ENCODE measurements around the gene ZNF705A.
"Not testable (repeated sequence)": the region's sequence is repeated elsewhere in the genome, so short reads cannot be mapped to it uniquely, and the experiment has no call there.

Gene ZNF705A

GRCh38 chr12:8226355-8226754 lies 69.5 kb downstream of the ZNF705A start:
- no peak overlapping the region for H3K4me3 ChIP-seq (replicated peaks in 1 of 2; ENCODE audit: low read depth in 2 of 2, low read length in 2 of 2)
- no peak for DNase-seq (ENCODE audit: low read depth in 2 of 2)
- no peak for TF ChIP-seq CTCF (IDR thresholded peaks at IDR 0.05; ENCODE audit: low read depth, low read length)

- peak within 1 kb of the TSS; percentile 22 to 33 for H3K4me3 ChIP-seq (replicated peaks in 1 of 2; ENCODE audit: low read depth in 2 of 2, low read length in 2 of 2)
Observed at GRCh38 chr12:8226992-8227731, 70.3 kb downstream of the ZNF705A start, which contains the start of gene FAM90A1. Gene FAM90A1 (minus strand): TSS chr12:8227618. CDS start chr12:8224832, 2,786 bp downstream.

GRCh38 chr12:8227732-8228077 lies 70.9 kb downstream of the ZNF705A start:
- peak overlapping the region; percentile 22 to 33 for H3K4me3 ChIP-seq (replicated peaks in 1 of 2; ENCODE audit: low read depth in 2 of 2, low read length in 2 of 2)
- DNase-seq (ENCODE audit: low read depth in 2 of 2), result not testable (repeated sequence)

More at GRCh38 chr12:8226992-8227731, 70.3 kb downstream of the ZNF705A start, which contains the start of gene FAM90A1:
- DNase-seq (ENCODE audit: low read depth in 2 of 2), result peak in 1 of 2 donors; percentile 15

GRCh38 chr12:8228607-8229006 lies 71.8 kb downstream of the ZNF705A start:
- H3K4me3 ChIP-seq (replicated peaks in 1 of 2; ENCODE audit: low read depth in 2 of 2, low read length in 2 of 2); DNase-seq (ENCODE audit: low read depth in 2 of 2): not testable (repeated sequence)

GRCh38 chr12:8229486-8229885 lies 72.7 kb downstream of the ZNF705A start:
- H3K4me3 ChIP-seq (replicated peaks in 1 of 2; ENCODE audit: low read depth in 2 of 2, low read length in 2 of 2); DNase-seq (ENCODE audit: low read depth in 2 of 2): not testable (repeated sequence)

Measured in cardiac fibroblast (primary cell).